ELF-1 (cell line): ENCODE data around the gene TAB2.
"Not testable (repeated sequence)": the region's sequence is repeated elsewhere in the genome, so short reads cannot be mapped to it uniquely, and the experiment has no call there.

Experiments
- DNase-seq: peaks from one replicate; pipeline ENCODE4 v3.0.0-alpha.2; 2016; ENCODE audit warnings: low read depth, low spot score

TAB2 gene

GRCh38 chr6:149457316-149457884 lies 139.9 kb downstream of the TAB2 start:
- no peak for DNase-seq

GRCh38 chr6:149458196-149458595 lies 140.7 kb downstream of the TAB2 start:
- DNase-seq: no peak

- DNase-seq: no peak
Measured at GRCh38 chr6:149458806-149459205, 141.3 kb downstream of the TAB2 start.

GRCh38 chr6:149459761-149460160 lies 142.2 kb downstream of the TAB2 start:
- no peak for DNase-seq

- DNase-seq: not testable (repeated sequence)
Measured at GRCh38 chr6:149460249-149460648, 142.7 kb downstream of the TAB2 start.
